ENCODE data around the gene SARNP.

SARNP gene

GRCh38 chr12:55738123-55739024 is 79.2 kb downstream of the SARNP start:
- TF ChIP-seq FOXP2 (optimal IDR thresholded peaks at IDR 0.05; ENCODE audit: borderline replicate concordance, extremely low read depth, extremely low read length, insufficient read depth) (no peak), TAF1 (IDR thresholded peaks at IDR 0.05; ENCODE audit: borderline replicate concordance, insufficient read depth, low read length) (no peak), SIN3A (IDR thresholded peaks at IDR 0.05; ENCODE audit: borderline replicate concordance, insufficient read depth, low read length) (no peak)

- no peak for TF ChIP-seq TAF1 (IDR thresholded peaks at IDR 0.05; ENCODE audit: borderline replicate concordance, insufficient read depth, low read length)
- TF ChIP-seq, protein P1, sequence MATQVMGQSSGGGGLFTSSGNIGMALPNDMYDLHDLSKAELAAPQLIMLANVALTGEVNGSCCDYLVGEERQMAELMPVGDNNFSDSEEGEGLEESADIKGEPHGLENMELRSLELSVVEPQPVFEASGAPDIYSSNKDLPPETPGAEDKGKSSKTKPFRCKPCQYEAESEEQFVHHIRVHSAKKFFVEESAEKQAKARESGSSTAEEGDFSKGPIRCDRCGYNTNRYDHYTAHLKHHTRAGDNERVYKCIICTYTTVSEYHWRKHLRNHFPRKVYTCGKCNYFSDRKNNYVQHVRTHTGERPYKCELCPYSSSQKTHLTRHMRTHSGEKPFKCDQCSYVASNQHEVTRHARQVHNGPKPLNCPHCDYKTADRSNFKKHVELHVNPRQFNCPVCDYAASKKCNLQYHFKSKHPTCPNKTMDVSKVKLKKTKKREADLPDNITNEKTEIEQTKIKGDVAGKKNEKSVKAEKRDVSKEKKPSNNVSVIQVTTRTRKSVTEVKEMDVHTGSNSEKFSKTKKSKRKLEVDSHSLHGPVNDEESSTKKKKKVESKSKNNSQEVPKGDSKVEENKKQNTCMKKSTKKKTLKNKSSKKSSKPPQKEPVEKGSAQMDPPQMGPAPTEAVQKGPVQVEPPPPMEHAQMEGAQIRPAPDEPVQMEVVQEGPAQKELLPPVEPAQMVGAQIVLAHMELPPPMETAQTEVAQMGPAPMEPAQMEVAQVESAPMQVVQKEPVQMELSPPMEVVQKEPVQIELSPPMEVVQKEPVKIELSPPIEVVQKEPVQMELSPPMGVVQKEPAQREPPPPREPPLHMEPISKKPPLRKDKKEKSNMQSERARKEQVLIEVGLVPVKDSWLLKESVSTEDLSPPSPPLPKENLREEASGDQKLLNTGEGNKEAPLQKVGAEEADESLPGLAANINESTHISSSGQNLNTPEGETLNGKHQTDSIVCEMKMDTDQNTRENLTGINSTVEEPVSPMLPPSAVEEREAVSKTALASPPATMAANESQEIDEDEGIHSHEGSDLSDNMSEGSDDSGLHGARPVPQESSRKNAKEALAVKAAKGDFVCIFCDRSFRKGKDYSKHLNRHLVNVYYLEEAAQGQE (IDR thresholded peaks at IDR 0.05; ENCODE audit: insufficient read depth in 1 of 2, low read depth in 2 of 2, low read length in 2 of 2), result no peak
- TF ChIP-seq POLR2AphosphoS5 (IDR thresholded peaks at IDR 0.05; ENCODE audit: low read depth, low read length), result no peak
- no peak for TF ChIP-seq SIN3A (IDR thresholded peaks at IDR 0.05; ENCODE audit: borderline replicate concordance, insufficient read depth, low read length)
- no peak for TF ChIP-seq FOXP2 (optimal IDR thresholded peaks at IDR 0.05; ENCODE audit: borderline replicate concordance, extremely low read depth, extremely low read length, insufficient read depth)
Measured at GRCh38 chr12:55737581-55738122, 79.9 kb downstream of the SARNP start.

- TF ChIP-seq SIN3A (IDR thresholded peaks at IDR 0.05; ENCODE audit: borderline replicate concordance, insufficient read depth, low read length), result no peak
- TF ChIP-seq FOXP2 (optimal IDR thresholded peaks at IDR 0.05; ENCODE audit: borderline replicate concordance, extremely low read depth, extremely low read length, insufficient read depth), result no peak
- TF ChIP-seq, protein P1 (IDR thresholded peaks at IDR 0.05; ENCODE audit: insufficient read depth in 1 of 2, low read depth in 2 of 2, low read length in 2 of 2), result no peak
- TF ChIP-seq POLR2AphosphoS5 (IDR thresholded peaks at IDR 0.05; ENCODE audit: low read depth, low read length), result no peak
Measured at GRCh38 chr12:55736780-55737580, 80.5 kb downstream of the SARNP start.

DNA sequence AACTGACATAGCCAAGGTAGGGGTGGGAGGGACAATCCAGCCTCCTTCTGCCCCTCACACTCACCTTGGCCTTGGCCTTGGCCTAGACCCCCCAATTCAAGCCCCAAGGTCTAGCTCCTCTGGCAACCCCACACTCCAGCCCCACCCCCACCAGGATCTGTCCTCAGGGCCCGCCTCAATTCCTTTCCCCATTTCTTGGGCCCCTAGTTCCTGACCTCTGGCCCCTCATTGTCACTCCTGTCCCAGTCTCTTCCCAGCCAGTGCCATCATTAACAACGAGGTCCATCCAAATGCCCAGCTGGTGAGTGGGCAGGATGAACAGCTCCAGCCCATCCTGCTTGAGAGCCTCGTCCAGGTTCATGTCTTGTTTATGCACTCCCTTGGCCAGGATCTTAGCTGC is 81.4 kb downstream of the SARNP start:
- TF ChIP-seq, protein P1 (IDR thresholded peaks at IDR 0.05; ENCODE audit: insufficient read depth in 1 of 2, low read depth in 2 of 2, low read length in 2 of 2), result no peak
- TF ChIP-seq FOXP2 (optimal IDR thresholded peaks at IDR 0.05; ENCODE audit: borderline replicate concordance, extremely low read depth, extremely low read length, insufficient read depth) (no peak), TAF1 (IDR thresholded peaks at IDR 0.05; ENCODE audit: borderline replicate concordance, insufficient read depth, low read length) (no peak), SIN3A (IDR thresholded peaks at IDR 0.05; ENCODE audit: borderline replicate concordance, insufficient read depth, low read length) (no peak), POLR2AphosphoS5 (IDR thresholded peaks at IDR 0.05; ENCODE audit: low read depth, low read length) (no peak)

DNA sequence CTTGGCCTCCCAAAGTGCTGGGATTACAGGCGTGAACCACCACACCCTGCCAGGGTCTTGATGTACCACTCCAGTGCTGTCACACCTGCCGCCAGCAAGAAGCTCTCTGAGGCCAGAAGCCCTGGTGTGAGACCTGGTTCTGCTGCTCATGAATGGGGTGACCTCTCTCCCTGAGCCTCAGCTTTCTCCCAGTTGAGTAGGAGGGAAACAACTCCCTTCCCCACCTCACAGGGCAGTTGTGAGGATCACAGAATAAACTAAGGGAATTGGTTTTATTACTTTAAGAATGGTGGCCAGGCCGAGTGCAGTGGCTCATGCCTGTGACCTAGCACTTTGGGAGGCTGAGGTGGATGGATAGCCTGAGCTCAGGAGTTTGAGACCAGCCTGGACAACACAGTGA is 82.9 kb downstream of the SARNP start:
- TF ChIP-seq SIN3A (IDR thresholded peaks at IDR 0.05; ENCODE audit: borderline replicate concordance, insufficient read depth, low read length) (no peak), POLR2AphosphoS5 (IDR thresholded peaks at IDR 0.05; ENCODE audit: low read depth, low read length) (no peak), TAF1 (IDR thresholded peaks at IDR 0.05; ENCODE audit: borderline replicate concordance, insufficient read depth, low read length) (no peak), FOXP2 (optimal IDR thresholded peaks at IDR 0.05; ENCODE audit: borderline replicate concordance, extremely low read depth, extremely low read length, insufficient read depth) (no peak)
- TF ChIP-seq, protein P1 (IDR thresholded peaks at IDR 0.05; ENCODE audit: insufficient read depth in 1 of 2, low read depth in 2 of 2, low read length in 2 of 2), result no peak
